ENCODE measurements around the gene KRT2. TPM values are rescaled to one million over a fixed set of nuclear protein-coding genes. Genes with fewer than 3 reads are reported as not detected.

The KRT2 gene
- total RNA-seq, 3 donors from 2014 or later = 0.12 TPM; not detected in 2

- no peaks in the 10 kb centered on the region for H3K36me3 ChIP-seq (ENCODE audit: low read depth)
- H3K4me1 ChIP-seq (ENCODE audit: low read depth) = no peaks in the 10 kb centered on the region
- DNase-seq (no peak), ATAC-seq (no peak)
- no peak for TF ChIP-seq CTCF (IDR thresholded peaks at IDR 0.05)
- no peaks in the 10 kb centered on the region for H3K9me3 ChIP-seq
- intact Hi-C loops (cut with DNase I, micrococcal nuclease) = no loop called here
- H3K4me3 ChIP-seq = no peak overlapping the region
Observed at GRCh38 chr12:52611080-52611468, 40.9 kb downstream of the KRT2 start.

GRCh38 chr12:52608826-52609630 is 43.0 kb downstream of the KRT2 start:
- no peak for ATAC-seq
- TF ChIP-seq CTCF (IDR thresholded peaks at IDR 0.05) = no peak
- intact Hi-C loops (cut with DNase I, micrococcal nuclease) = no loop called here

GRCh38 chr12:52608161-52608560 is 43.9 kb downstream of the KRT2 start:
- intact Hi-C loops (cut with DNase I, micrococcal nuclease) = no loop called here
- ATAC-seq (no peak), DNase-seq (no peak)
- Histone ChIP-seq H3K4me1 (ENCODE audit: low read depth) (no peaks in the 10 kb centered on the region), H3K36me3 (ENCODE audit: low read depth) (no peaks in the 10 kb centered on the region), H3K4me3 (no peak overlapping the region), H3K9me3 (no peaks in the 10 kb centered on the region)
- TF ChIP-seq CTCF (IDR thresholded peaks at IDR 0.05) = no peak

More at GRCh38 chr12:52608826-52609630, 43.0 kb downstream of the KRT2 start:
- Histone ChIP-seq H3K4me1 (ENCODE audit: low read depth) (no peaks in the 10 kb centered on the region), H3K9me3 (no peaks in the 10 kb centered on the region), H3K36me3 (ENCODE audit: low read depth) (no peaks in the 10 kb centered on the region), H3K4me3 (no peak overlapping the region)
- no peak for DNase-seq

GRCh38 chr12:52607314-52607713 is 44.7 kb downstream of the KRT2 start:
- H3K36me3 ChIP-seq (ENCODE audit: low read depth) = no peaks in the 10 kb centered on the region
- H3K4me1 ChIP-seq (ENCODE audit: low read depth) = no peaks in the 10 kb centered on the region
- intact Hi-C loops (cut with DNase I, micrococcal nuclease) = no loop called here
- H3K9me3 ChIP-seq = no peaks in the 10 kb centered on the region
- ATAC-seq (no peak), DNase-seq (no peak)
- no peak for TF ChIP-seq CTCF (IDR thresholded peaks at IDR 0.05)
- H3K4me3 ChIP-seq = no peak overlapping the region

- no peaks in the 10 kb centered on the region for H3K4me1 ChIP-seq (ENCODE audit: low read depth)
- H3K36me3 ChIP-seq (ENCODE audit: low read depth) = no peaks in the 10 kb centered on the region
- no peak for TF ChIP-seq CTCF (IDR thresholded peaks at IDR 0.05)
- no peak overlapping the region for H3K4me3 ChIP-seq
- H3K9me3 ChIP-seq = no peaks in the 10 kb centered on the region
- ATAC-seq = no peak
- intact Hi-C loops (cut with DNase I, micrococcal nuclease) = no loop called here
- DNase-seq = no peak
Observed at GRCh38 chr12:52606581-52607218, 45.3 kb downstream of the KRT2 start.

Data from mucosa of descending colon (tissue), 3 donors.